GM21717 (cell line): ENCODE measurements around the gene SECISBP2L.
"Not testable (repeated sequence)": the region's sequence is repeated elsewhere in the genome, so short reads cannot be mapped to it uniquely, and the experiment has no call there.

Experiments used
- ATAC-seq: cut with Tn5 transposase; IDR thresholded peaks from one replicate; pipeline ENCODE4 v1.9.1; 2021; ENCODE audit warnings: mild to moderate bottlenecking, moderate library complexity; ENCODE audit not compliant: unreplicated experiment

SECISBP2L gene

DNA sequence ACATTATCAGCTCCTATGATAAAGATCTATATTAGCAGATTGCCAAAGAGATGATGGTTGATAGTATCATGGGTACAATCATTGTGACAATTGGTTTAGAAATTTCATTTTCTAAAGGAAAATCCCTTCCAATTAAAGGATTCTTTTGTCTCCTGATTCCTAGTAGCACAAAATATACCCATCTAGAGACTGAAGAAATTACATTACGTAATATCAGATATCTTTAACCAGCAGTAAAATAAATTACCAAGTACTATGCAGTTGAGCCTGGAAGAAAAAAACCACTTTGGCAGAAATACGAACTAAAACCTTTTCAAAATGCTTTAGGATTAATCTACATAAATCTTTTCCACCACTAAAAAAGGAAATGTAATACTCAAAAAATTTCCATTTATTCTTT lies 46.9 kb downstream of the SECISBP2L start:
- no peak for ATAC-seq

DNA sequence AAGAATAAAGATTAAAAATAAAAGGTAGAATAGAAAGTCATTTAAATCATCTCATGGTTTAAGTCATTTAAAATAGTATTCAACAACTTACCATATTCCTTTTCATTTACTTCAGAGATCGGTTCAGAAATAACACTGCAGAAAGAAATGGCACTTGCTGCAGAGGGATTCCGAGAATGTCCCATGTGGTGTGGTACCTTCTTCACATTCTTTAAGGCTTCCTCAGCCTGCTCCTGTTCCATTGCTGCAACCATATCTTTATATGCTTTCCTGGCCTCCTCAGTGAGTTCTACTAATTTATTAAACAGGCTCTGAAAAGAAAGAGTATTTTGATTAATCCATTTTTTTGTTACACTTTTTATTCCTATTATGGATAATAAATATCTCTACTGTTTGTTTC lies 50.0 kb downstream of the SECISBP2L start:
- ATAC-seq = no peak

DNA sequence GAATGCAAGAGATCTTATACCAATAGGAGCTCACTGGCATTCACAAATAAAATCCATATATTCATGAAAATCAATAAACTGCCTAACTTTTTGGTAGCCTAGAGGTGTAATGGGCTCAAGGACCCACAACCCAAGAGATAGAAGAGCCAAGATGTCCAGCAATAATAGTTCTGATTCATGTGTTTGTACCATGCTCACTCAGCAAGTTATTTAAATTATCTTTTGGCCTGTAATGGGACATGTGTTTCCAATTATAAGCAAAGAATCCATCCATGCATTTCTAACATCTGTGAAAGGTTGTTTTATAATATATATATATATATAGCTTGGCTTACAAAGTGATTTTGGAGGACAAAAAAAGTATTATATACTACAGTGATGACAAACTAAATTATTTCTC lies 52.9 kb downstream of the SECISBP2L start:
- ATAC-seq = no peak

DNA sequence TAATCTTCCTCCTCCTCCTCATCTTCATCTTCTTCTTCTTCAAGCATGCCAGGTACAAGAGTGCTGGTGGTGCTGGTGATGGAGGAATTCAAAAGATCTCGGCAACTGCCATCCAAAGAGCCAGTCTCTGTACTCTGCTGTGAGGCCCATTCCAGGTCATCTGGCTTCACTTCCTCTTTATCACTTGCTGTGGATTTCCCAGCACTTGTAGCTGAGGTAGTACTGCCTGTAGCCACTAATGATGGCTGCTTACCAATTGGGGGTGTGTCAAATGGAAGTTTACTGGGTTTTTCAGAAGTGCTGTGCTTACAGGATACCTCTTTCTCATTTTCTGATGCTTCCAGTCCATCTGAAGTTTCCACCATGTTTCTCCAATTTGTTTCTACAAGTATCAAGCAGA lies 53.7 kb downstream of the SECISBP2L start:
- no peak for ATAC-seq

- no peak for ATAC-seq
These were observed 54.1 kb downstream of the SECISBP2L start for GRCh38 chr15:48992096-48992495.

DNA sequence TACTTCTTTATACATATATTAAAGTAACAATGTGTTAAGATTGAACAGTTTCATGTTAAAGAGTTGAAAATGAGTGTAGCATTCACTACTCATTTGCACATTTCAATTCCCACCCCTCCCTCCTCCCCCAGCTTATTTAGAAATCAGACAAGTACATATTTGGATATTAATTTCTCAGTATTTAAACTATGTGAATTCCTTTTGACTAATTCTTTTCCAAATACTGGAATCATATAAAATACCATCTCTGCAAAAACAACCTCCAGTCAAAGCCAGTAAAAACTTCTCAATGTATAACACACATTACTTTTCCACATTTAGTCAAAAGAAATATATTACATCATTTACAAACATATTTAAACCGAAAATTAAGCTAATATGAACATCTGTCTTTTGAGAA lies 57.1 kb downstream of the SECISBP2L start:
- no peak for ATAC-seq

DNA sequence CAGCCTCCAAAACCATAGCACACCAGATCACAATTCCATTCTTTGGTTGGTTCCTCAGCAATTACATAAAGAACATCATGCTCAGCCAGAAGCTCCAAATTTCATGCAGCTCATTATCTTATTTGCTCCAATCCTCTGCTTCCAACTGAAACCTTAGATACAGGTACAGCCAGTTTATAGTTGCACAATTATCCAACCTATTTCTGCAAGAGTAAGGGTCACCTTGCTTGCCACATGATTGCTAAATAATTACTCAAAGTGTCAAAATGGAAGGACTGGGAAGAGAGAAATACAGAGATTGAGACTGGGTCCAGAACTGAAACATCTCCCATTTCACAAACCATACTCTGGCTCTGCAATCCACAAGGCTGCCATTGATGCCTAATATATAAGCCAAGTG lies 59.1 kb downstream of the SECISBP2L start:
- no peak for ATAC-seq

DNA sequence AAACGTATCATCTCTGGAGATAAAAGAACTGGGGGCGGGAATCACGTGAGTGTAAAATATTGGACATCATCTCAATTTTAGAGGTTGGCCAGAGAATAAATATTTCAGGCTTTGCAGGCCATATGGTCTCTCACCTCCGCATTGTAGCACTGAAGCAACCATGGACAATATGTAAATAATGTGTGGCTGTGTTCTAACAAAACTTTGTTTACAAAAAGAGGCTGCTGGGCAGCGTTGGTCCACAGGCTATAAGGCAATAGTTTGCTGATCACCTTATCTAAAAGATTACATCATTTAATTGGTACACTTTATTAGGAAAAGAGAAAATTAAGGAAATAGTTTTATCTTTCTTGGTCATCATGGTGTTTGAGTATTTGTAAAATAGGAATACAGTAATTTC lies 60.0 kb downstream of the SECISBP2L start:
- no peak for ATAC-seq

DNA sequence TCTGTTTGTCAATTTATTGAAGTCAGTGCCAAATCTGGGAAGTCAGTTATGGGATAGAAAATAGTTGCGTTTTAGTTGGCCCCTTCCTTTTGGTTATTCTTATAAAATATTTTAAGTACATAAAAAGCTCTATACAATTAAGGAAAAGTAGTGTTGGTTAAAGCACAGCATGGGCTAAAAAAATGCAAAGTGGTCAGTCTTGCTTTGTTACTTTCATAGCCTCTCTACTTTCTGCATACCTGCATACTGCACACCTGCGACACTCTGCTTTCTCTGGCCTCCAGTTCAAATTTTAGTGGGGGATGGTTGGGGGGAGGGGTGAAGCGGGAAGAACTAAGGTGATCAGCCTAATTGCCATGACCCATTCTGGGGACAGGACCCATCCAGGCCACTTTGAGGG lies 60.7 kb downstream of the SECISBP2L start:
- ATAC-seq = no peak

DNA sequence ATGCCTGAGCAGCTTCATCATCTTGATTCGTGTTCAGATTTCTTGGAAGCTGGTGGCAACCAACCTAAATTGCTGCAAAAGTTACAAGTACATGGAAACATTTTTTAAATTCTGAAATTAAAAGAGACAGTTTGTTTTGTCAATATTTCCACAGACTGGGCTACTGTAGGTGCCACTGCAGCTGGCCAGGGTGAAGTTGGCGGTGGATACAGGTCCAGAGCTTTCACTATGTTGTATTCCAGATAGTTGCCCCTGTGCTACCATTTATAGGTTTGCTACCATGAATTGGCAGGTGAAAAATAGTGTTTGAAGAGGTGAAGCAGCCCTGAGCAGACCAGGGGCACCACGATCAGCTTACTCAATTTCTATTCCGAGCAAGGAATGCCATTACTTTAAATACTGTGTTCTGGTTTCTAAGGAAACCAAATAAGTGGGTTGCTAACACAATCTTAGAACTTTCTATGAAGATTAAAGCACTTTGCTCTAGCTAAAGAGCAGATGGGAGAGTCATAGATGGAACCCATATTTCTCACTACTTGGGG lies 61.4 kb downstream of the SECISBP2L start:
- ATAC-seq = no peak

DNA sequence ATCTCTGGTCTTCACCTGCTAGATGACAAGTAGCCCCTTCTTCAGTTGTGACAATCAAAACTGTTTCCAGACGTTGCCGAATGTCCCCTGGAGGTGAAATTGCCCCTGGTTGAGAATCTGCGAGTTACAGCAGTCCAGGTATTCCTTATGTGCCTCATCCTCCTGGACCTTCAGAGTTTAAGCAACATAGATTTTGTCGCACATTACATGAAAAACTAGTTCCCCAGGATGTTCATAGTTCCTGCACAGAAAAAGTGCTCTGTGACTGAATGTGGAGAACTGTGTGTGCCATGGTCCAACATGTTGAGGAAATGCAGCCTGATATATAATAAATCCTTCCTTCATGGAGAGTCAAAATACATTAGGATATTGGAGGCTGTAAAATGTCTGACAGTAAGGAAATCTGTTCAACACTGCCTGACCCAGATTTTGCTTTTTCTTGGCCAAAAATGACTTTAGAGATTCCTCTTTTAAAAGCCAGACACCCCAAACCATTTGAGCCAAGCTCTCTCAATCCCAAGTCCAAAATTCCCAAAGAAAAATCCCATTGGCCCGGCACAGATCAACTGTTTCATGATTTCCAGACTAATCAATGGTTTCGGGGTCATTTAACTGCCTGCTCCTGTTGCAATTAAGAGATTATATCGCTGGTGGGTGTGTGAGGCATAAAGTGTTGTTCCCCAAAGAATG lies 62.1 kb downstream of the SECISBP2L start:
- ATAC-seq = no peak

GRCh38 chr15:48983300-48983699 lies 62.9 kb downstream of the SECISBP2L start:
- ATAC-seq = no peak

- no peak for ATAC-seq
These were observed 64.3 kb downstream of the SECISBP2L start for GRCh38 chr15:48981941-48982340.

GRCh38 chr15:48978638-48979037 lies 67.6 kb downstream of the SECISBP2L start:
- ATAC-seq = no peak

GRCh38 chr15:48976444-48977088 lies 69.7 kb downstream of the SECISBP2L start:
- ATAC-seq = no peak

DNA sequence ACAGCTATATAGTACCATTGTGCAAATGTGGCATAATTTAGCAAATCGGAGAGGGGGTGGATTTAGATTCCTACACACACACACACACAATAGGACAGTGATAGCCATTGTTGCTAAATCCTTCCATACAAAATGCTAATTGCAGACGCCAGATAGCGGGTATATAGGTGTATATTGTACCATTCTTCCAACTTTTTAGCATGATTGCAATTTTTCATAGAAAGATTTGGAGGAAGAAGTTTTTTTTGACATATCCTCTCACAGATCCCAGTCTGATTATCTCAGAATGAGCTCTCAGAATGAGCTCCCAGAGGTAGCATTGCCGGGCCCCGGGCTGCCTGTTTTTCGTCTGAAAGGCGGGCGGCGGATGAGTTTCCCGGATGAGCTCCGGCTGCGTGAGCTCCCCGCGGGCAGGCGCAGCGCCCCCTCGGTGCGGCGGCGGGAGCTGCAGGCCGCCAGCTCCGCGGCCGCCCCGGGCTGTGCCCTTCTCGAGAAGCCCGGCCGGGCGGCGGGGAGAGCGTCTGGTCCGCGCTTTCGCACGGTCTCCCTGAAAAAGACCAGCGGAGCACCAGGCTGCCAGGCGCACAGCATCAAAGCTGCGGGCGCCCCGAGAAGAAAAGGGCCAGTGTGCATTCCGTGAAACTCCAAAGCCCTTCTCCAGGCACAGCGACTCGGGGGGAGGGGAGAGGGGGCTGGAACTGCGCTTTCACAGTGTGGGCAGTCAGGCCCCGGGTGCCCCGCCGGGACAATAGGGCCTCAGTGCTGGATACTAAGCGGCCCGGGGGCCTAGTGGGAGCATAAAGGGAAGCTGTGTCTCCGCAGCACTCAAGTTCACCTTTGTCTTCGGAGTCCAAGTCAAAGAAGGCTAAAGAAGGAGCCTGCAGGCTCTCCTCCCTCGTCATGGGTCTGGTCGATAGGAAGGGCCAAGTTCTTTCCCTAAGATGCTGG lies 70.5 kb downstream of the SECISBP2L start:
- ATAC-seq = peak; percentile 93

DNA sequence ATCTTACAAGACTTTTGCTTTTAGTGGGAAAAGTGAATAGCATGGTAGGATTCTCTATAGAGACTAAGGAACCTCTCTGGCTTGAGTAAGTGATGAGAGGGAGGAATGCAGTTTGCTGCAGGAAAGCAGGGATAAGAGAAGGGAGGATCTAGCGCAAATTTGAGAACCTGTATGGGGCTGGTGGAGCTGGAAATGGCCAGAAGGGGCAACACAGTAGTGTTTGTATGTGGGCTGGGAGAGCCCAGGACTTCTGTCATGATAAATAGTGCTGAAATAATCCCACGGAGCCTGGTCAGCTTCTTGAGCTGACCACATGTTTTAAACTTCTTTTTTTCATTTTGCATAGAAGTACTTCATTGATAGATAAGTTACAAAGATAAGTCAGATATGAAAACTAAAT lies 71.4 kb downstream of the SECISBP2L start:
- no peak for ATAC-seq

GRCh38 chr15:48972750-48973503 lies 73.3 kb downstream of the SECISBP2L start:
- ATAC-seq = no peak

- ATAC-seq = not testable (repeated sequence)
These were observed 75.3 kb downstream of the SECISBP2L start for GRCh38 chr15:48970926-48971325.

DNA sequence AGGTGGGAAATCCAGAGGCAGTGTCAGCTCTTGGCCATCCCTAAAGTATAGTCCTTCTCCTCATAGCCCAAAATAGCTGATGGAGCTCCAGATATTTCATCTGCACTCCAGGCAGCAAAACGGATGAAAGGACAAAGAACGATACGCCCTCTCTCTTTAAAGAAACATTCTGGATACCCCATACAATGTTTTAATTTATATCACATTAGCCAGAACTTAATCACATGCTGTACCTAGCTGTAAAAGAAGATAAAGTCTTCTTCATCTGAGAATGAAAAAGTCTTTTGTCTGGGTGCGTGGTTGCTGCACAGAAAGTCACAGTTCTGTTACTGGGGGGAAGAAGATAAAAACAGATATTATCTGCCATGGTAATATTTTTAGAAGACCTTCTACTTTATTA lies 78.2 kb downstream of the SECISBP2L start:
- ATAC-seq = no peak

GRCh38 chr15:48967336-48967735 lies 78.9 kb downstream of the SECISBP2L start:
- ATAC-seq = no peak
